Gastrocnemius medialis (tissue), 4 donors: ENCODE data around the gene PLPPR1.

ENCODE experiments used
- POLR2A ChIP-seq, 2 donors: fragments of 450-650 bp; IDR thresholded peaks; one replicate each; pipeline ENCODE4 v1.6.1; 2017; ENCODE audit warnings: antibody characterized with exemption in 2 of 2, mild to moderate bottlenecking in 2 of 2, moderate library complexity in 2 of 2
- TF ChIP-seq, protein P1 (sequence below), 5 experiments: fragments of 450-650 bp in 3 of 5; fragments of 200-600 bp in 2 of 5; sonication (generic) in 2 of 5; IDR thresholded peaks in 4 of 5; conservative IDR thresholded peaks in 1 of 5; 1 replicate in 4 of 5; 2 replicates in 1 of 5; pipeline ENCODE4 v1.5.1; 2016 to 2019; ENCODE audit warnings: antibody characterized with exemption in 5 of 5, mild to moderate bottlenecking in 3 of 5, moderate library complexity in 3 of 5

DNA sequence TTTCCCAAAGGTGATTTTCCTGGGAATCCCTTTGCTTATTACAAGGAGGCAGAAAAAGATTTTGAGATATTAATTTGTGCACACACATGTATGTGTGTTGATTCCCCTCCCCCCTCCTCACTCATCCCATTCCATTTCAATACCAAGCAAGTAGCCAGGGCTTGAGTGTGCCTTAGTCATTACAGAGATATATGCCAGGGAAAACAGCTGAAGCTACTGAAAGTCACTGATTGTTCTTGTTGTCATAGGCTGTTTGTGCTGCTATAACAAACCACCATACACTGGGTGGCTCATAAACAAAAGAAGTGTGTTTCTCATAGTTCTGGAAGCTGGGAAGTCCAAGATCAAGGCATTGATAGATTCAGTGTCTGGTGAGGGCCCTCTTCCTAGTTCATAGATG, 197.6 kb downstream of the PLPPR1 start:
- TF ChIP-seq, protein P1, sequence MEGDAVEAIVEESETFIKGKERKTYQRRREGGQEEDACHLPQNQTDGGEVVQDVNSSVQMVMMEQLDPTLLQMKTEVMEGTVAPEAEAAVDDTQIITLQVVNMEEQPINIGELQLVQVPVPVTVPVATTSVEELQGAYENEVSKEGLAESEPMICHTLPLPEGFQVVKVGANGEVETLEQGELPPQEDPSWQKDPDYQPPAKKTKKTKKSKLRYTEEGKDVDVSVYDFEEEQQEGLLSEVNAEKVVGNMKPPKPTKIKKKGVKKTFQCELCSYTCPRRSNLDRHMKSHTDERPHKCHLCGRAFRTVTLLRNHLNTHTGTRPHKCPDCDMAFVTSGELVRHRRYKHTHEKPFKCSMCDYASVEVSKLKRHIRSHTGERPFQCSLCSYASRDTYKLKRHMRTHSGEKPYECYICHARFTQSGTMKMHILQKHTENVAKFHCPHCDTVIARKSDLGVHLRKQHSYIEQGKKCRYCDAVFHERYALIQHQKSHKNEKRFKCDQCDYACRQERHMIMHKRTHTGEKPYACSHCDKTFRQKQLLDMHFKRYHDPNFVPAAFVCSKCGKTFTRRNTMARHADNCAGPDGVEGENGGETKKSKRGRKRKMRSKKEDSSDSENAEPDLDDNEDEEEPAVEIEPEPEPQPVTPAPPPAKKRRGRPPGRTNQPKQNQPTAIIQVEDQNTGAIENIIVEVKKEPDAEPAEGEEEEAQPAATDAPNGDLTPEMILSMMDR (IDR thresholded peaks at IDR 0.05 in 4 of 5, conservative IDR thresholded peaks at IDR 0.05 in 1 of 5), result no peak
- no peak for TF ChIP-seq POLR2A (IDR thresholded peaks at IDR 0.05)
